Fibroblast of skin of left biceps (primary cell): ENCODE measurements around the gene UGT1A10.

Source experiments
- DNase-seq, 2 experiments: peaks; one replicate each; pipeline ENCODE4 v3.0.0-alpha.2; 2013; ENCODE audit warnings: low read depth in 2 of 2

The UGT1A10 gene

DNA sequence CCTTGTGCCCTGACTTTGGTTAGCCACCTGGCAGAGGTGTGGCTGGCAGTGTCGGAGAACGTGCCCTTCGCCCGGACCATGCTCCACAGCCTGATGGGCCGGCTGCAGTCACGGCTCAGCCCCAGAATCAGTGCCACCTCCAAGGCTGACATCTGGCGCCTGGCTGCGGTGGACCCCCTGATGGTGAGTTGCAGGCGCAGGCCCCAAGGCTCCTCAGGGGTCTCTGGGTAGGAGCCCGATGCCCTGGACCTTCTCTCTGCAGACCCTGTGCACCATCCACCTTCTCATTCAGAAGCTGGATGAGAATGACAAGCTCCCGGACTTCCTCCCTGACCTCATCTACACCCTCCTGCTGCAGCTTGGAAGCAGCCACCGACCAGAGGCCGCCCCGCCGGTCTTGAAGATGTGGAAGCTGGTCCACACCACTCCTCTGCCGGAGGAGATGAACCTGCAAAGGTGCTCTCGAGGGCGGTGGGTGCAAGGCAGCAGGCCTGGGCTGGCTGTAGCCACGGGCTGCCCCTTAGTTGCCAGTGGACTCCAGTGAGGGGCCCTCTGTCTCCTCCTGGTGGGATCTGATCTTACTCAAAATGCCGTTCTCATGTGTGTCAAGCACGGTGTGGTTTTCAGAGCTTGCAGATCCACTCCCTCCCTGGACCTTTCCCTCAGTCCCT is 186.0 kb downstream of the UGT1A10 start:
- no peak for DNase-seq
